GM18498 (cell line): ENCODE results near the gene HYDIN.
"Not testable (repeated sequence)": the region's sequence is repeated elsewhere in the genome, so short reads cannot be mapped to it uniquely, and the experiment has no call there.

ENCODE experiments used
- ATAC-seq: cut with Tn5 transposase; IDR thresholded peaks from one replicate; pipeline ENCODE4 v1.9.1; 2021; ENCODE audit warnings: mild to moderate bottlenecking, moderate library complexity; ENCODE audit not compliant: unreplicated experiment

The HYDIN gene

GRCh38 chr16:71009440-71010223, 220.9 kb downstream of the HYDIN start:
- ATAC-seq = not testable (repeated sequence)

GRCh38 chr16:71006516-71006915, 224.0 kb downstream of the HYDIN start:
- ATAC-seq = not testable (repeated sequence)

DNA sequence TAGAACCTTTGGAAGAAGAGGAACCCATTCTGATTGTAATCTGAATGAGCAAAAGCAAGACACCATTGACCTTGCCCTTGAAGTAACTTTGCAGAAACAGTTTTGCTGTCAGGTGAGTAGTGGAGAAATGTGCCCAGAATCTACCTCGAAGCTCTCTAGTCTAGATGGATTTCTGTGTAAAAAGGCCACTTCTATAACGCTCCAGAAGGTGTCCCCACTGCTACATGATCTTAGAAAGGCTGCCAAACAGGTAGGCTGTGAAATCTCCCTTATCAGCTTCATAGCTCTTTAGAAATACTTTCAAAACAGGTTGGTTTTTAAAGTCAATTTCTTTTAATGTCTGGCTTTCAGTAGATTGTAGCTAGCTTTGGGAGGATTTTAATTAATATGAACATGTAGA, 230.8 kb downstream of the HYDIN start:
- not testable (repeated sequence) for ATAC-seq

GRCh38 chr16:70995799-70996198, 234.7 kb downstream of the HYDIN start:
- ATAC-seq = not testable (repeated sequence)

GRCh38 chr16:70992511-70992910, 238.0 kb downstream of the HYDIN start:
- not testable (repeated sequence) for ATAC-seq

DNA sequence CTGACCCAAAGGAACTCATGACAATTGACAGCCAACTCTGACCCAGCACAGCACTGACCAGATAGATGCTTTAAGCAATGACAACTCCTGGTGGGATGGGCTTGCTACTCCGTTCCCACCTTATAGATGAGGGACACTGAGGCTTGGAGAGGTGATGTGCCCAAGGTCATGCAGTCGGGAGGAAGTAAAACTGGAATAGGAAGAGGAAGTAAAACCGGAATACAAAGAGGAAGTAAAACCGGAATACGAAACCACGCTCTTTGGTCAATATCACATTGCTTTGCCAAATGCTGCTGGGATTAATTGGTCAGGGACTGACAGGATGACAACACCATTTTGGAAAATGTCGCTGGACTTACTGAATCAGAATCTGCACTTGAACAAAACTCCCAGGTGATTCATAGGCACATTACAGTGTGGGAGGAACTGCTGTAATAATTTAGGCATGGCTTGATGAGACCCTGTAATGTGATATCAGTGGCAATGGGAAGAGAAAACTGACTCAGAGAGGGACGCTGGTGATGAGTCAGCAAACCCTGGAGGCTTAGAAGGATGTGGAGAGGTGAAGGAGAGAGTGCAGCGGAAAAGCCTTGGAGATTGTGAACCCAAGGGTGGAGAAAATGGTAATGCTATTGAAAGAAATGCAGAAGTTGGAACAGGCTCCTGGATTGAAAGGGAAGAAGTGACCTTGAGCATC, 243.4 kb downstream of the HYDIN start:
- ATAC-seq = not testable (repeated sequence)

- ATAC-seq = not testable (repeated sequence)
Measured at GRCh38 chr16:70984675-70985074, 245.8 kb downstream of the HYDIN start.

DNA sequence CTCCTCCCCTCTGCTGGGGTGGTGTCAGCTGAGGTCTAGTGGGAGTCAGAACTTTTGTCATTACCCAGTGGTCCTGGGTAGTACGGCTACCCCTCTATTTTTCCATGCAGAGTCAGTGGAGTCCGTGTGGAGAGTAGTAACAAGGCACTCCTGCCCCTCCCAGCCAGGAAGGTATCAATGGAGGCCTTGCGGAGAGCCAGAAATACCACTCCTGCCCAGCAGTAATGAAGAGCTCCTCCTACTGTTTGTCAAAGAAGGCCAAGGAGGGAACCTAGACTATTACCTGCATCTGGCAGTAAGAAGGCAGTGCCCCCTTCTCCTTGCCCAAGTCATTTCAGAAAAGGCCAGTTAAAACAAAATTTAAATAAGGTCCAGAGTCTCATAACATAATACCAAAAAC, 262.2 kb downstream of the HYDIN start:
- ATAC-seq = not testable (repeated sequence)

GRCh38 chr16:70960169-70960568, 270.4 kb downstream of the HYDIN start:
- ATAC-seq = not testable (repeated sequence)

DNA sequence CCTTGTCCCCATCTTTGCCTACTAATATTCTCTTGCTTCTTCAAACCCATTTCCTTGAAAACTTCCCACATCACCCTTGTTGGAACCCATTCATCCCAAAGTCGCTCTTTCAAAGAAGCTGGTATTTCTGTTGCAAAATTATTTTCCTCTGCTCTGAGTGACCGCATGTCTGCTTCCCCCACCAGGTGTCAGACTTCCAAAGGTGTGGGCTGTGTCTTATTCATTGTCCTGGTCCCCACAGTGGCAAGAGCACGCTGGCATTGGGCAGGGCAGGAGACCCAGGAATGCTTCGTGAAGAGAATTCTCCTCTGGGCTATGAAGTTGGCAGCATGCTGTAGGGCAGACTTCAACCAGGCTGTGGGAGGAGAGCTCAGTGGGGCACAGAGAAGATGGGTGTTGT, 275.6 kb downstream of the HYDIN start:
- ATAC-seq = not testable (repeated sequence)

- not testable (repeated sequence) for ATAC-seq
Measured at GRCh38 chr16:70953824-70954223, 276.7 kb downstream of the HYDIN start.

GRCh38 chr16:70943551-70943950, 287.0 kb downstream of the HYDIN start:
- ATAC-seq = not testable (repeated sequence)

- not testable (repeated sequence) for ATAC-seq
Measured at GRCh38 chr16:70939690-70940359, 290.7 kb downstream of the HYDIN start.

GRCh38 chr16:70936781-70937525, 293.6 kb downstream of the HYDIN start:
- ATAC-seq = not testable (repeated sequence)

DNA sequence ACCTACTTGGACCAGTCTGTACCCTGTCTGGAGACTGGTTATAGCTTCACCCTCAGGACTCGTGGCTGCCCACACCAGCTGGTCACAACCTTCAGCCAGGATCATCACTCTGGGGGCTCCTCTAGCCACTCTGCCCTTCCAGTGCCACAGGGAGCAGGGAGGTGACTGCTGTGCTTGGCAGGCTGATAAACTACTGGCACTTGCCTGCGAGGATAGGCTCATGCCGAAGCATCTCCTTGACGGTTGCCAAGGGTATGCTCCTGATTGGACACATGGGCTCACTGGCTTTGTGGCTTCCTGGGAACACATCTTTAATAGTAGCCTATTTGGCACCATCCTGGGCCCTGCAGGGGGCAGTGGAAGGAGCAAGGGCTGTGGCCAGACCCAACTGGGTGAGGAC, 295.2 kb downstream of the HYDIN start:
- not testable (repeated sequence) for ATAC-seq

GRCh38 chr16:70933746-70934145, 296.8 kb downstream of the HYDIN start:
- not testable (repeated sequence) for ATAC-seq

DNA sequence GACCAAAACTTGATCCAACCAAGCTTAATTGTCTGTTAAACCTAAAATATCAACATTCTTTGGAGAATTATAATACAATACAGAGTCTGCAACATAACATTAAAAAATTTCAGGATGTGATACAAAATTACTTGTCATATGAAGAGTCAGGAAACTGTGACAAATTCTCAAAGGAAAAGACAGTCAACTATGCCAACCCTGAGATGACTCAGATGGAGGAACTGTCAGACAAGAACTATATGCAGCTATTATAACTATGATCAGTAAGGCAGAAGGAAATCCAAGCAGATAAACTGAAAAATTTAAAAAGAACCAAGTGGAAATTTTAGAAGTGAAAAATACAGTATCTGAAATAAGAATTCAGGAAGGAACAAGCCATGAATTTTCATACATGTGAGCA, 299.8 kb downstream of the HYDIN start:
- ATAC-seq = not testable (repeated sequence)

- ATAC-seq = not testable (repeated sequence)
Measured at GRCh38 chr16:70922164-70922563, 308.4 kb downstream of the HYDIN start.

DNA sequence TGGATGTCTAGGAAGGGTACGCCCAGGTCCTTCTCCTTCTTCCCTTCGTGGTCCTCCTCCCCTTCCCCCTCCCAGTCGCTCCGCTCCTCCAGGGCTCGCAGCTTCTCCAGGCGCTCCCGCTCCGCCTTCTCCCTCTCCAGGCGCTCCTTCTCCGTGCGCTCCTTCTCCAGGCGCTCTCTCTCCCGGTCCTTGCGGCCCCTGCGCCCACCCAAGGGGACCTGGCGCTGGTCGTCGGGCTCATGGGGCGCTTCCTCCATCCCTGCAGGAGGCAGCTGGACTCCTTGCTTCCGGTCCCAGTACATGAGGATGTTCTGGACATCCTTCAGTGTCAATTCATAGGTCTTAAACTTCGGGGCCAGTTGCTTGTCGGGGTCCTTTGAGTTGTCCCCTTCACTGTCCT, 309.9 kb downstream of the HYDIN start:
- ATAC-seq = not testable (repeated sequence)

- ATAC-seq = not testable (repeated sequence)
Measured at GRCh38 chr16:70888208-70888607, 342.3 kb downstream of the HYDIN start.

- not testable (repeated sequence) for ATAC-seq
Measured at GRCh38 chr16:70884652-70885051, 345.9 kb downstream of the HYDIN start.
